Measurements from ENCODE around the gene SKP1.

DNA sequence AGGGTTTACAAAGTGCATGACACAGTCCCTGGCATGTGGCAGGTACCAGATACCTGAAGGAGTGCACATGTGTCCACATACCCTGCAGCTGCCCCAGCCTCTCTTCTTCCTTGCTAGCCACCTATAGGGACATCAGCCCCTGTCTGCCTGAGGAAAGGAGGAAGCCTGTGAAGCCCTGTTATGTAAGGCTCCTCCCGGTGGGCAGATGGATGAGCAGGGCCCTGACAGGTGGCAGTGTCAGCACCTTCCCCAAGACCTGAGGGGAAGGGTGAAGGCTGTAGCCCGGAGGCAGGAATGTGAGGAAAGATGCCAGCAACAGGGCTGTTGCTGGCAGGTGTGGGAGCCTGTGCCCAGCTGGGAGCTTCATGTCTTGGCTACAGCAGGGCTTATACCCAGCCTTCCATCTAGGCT lies 40.5 kb downstream of the SKP1 start:
- TF ChIP-seq CTCF (conservative IDR thresholded peaks at IDR 0.05; ENCODE audit: low read length) (no peak), EZH2phosphoT487 (IDR thresholded peaks at IDR 0.05; ENCODE audit: borderline replicate concordance) (no peak)

All from Loucy (cell line).